ENCODE measurements around the gene LGI4.

Gene LGI4

DNA sequence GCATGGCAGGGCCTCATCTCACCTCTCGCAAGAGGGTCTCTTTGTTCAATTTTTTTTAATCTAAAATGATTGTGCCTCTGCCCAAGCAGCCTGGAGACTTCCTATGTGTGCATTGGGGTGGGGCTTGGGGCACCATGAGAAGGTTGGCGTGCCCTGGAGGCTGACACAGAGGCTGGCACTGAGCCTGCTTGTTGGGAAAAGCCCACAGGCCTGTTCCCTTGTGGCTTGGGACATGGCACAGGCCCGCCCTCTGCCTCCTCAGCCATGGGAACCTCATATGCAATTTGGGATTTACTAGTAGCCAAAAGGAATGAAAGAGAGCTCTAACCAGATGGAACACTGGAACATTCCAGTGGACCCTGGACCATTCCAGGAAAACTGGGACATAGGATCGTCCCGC, 11.3 kb downstream of the LGI4 start:
- no peak for DNase-seq (ENCODE audit: low read depth)

GRCh38 chr19:35122687-35123551, 11.9 kb downstream of the LGI4 start:
- no peak for DNase-seq (ENCODE audit: low read depth)

DNA sequence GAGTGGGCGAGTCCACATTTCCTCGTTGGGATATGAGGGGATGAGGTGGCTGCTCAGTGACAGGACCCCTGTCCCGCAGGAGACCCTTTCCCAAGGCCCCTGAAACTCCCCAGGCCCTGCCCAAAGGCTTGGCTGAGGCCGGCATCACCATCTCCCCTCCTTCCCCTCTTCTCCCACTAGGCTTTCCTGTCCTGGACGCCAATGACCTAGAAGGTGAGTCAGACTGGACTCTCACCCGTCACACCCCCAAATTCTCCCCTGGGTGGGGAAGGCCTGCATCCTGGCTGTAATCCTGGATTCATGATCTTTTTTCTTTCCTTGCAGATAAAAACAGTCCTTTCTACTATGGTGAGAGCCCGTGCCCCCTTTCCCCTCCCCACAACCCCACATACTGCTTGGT, 14.0 kb downstream of the LGI4 start:
- DNase-seq (ENCODE audit: low read depth), result no peak

DNA sequence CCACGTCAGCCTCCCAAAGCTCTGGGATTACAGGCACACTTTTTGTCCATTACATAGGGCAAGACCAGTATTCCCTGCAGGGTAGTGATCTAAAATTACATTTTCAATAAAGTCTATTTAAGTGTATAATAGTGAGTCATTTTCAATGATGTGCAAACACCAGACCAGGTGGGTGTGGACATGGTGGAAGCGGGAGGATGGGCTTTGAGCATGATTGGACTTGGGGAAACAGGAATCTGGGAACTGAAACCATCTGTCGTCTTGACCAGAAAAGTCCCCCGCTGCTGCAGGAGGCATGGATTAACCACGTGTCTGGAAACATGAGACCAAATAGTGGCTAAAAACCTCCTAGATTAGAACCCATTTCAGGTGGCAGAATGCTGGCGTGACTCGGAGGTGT, 14.4 kb downstream of the LGI4 start:
- DNase-seq (ENCODE audit: low read depth), result no peak

DNA sequence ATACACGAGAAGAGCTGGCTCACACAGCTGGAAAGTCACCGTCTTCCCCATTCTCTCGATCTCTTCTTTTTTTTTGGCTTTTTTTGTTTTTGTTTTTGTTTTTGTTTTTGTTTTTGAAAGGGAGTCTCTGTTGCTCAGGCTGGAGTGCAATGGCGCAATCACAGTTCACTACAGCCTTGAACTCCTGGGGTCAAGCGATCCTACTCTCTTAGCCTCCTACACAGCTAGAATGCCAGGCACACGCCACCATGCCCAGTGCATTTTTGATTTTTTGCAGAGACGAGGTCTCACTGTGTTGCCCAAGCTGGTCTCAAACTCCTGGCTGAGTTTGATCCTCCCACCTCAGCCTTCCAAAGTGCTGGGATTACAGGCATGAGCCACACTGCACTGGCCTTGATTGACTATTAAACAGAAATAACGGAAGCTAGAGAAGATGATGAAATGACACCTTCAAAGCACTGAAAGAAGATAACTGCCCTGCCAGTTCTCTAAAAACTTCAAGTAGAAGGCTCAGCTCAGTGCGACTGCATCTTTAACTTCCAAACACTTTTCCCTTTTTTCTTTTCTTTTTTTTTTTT, 15.2 kb downstream of the LGI4 start:
- no peak for DNase-seq (ENCODE audit: low read depth)

DNA sequence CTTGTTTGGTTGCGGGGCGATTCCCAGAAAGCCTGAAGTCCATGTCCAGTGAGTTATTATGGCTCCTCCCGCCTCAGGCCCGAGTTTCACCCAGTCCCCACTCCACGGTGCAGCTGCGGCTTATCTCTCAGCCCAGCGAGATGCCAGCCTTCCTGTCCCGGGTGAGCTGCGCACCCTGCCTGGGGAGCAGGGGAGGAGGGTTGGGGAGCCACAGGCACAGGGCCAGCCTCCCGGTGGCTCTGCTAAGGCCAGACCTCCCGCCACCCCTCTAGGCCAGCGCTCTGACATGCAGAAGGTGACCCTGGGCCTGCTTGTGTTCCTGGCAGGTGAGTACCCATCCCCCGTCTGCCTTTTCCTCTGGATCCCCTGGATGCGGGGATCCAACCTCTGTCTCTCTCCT, 15.8 kb downstream of the LGI4 start:
- DNase-seq (ENCODE audit: low read depth), result no peak

GRCh38 chr19:35118268-35119020, 16.4 kb downstream of the LGI4 start:
- no peak for DNase-seq (ENCODE audit: low read depth)

- no peak for DNase-seq (ENCODE audit: low read depth)
These were observed 17.1 kb downstream of the LGI4 start for GRCh38 chr19:35117799-35118198.

DNA sequence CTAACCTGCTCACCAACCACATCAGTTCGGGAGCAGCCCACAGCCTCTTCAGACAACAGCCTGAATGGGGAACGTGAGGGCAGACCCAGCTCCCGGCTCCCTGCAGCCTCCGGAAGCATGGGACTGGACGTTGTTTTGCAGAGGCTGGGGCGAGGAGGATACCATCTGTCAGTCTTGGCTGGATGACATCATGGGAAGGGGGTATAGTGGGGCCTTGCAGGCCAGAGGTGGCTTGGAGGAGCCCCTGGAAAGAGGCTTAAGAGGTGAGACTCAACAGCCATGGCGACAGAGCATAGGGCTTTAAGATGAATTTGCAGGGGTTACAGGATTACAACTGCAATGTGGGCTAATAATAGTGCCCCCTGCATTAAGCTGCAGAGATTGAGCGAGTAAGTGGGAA, 17.7 kb downstream of the LGI4 start:
- DNase-seq (ENCODE audit: low read depth), result no peak

GRCh38 chr19:35116072-35116801, 18.6 kb downstream of the LGI4 start:
- no peak for DNase-seq (ENCODE audit: low read depth)

GRCh38 chr19:35115177-35115951, 19.5 kb downstream of the LGI4 start, which contains the start of gene FXYD3:
Gene FXYD3 (plus strand): TSS chr19:35115823. CDS start chr19:35119377, 3,554 bp downstream.
- DNase-seq (ENCODE audit: low read depth), result no peak

DNA sequence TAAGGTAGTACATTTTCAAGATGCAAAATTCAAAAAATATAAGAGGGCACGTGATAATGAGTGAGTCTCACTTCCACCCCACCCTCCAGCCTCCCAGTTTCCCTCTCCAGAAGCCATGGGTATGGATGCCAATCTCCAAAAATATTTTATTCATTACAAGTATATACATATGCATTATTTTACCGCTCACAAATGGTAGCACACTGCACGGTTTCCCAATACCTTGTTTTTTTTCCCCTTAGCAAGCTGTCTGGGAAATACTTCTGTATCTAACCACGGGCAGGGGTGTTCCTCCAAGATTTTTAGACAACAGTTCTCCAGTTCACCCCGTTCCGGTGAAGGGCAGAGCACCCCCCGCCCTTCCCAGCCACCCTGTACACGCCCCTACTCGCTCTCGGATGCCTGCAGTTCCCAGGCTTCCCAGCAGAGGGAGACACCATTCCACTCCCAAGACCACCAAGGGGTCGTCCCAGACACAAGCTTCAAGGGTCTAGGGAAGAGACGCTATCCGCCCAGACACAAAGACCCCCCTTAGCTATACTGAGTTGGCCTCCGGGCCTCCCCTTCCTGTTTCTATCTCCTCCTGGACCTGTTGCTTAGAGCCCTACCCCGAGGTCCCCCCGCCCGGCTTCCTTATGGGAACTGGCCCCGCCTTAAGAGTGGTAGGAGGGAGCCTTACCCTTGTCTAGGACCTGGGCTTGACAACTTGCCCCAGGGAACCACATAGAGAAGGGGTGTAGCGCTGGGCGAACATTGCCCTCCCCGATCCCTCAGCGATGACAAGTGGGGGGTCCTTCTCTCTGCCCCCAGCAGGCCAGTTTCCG, 20.3 kb downstream of the LGI4 start:
- peak; percentile 56 for DNase-seq (ENCODE audit: low read depth)

DNA sequence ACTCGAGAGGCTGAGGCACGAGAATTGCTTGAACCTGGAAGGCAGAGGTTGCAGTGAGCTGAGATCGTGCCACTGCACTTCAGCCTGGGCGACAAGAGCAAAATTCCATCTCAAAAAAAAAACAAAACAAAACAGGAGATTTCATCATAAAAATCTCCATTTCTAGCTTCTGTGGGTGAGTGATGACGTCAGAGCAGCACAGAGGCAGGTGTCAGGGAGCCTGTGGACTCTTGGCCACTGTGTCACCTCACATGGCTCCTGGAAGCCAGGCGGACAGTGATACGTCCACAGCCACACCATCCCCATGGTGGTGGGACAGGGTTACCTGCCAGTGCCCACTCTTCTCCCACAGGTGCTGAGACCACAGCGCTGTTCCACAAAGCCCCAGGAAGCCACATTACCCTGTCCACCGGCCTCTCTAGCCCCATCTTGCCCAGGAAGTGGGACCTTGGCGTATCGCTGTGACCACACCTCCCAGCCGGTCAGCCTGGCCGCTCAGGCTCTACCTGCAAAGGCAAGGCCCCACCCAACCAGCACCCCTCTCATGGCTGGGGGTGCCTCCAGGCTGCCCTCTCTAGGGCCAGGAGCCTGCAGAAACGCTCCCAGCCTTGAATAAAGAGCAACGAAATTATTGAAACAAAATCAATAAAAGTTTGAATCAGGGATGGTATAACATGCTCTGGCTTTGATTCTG, 21.7 kb downstream of the LGI4 start:
- no peak for DNase-seq (ENCODE audit: low read depth)

- DNase-seq (ENCODE audit: low read depth), result no peak
These were observed 23.9 kb downstream of the LGI4 start for GRCh38 chr19:35110974-35111373.

GRCh38 chr19:35109395-35110112, 25.3 kb downstream of the LGI4 start:
- DNase-seq (ENCODE audit: low read depth), result no peak

- no peak for DNase-seq (ENCODE audit: low read depth)
These were observed 26.1 kb downstream of the LGI4 start for GRCh38 chr19:35108730-35109129.

GRCh38 chr19:35107545-35107944, 27.3 kb downstream of the LGI4 start:
- DNase-seq (ENCODE audit: low read depth), result no peak

DNA sequence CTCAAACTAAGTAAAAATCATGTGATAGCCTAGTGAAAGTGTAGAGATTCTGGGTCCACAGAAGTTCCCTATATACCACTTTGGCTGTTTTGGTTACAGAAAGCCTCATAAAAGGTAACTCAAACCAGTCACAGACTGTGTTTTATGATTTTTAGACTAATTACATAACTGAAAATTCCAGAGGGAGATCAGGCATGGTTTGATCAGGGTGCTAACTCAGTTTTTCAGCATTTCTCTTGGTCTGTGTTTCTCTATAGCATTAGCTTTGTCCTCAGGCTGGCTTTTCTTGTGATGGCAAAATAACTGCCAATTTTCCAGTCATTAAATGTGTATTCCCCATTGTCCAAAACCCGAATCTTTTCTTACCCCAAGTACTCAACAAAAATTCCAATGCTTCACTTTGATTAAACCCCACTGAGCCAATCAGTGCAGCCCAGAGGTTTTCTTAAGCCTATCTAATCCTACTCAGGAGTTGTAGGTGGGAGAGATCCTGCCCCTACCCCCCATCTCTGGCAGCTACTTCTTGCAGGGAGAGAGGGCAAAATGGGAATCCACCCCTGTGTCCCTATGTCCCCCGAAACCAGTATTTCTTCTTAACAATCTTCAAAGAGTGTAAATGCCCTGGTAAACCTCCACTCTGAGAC, 27.8 kb downstream of the LGI4 start:
- no peak for DNase-seq (ENCODE audit: low read depth)

GRCh38 chr19:35106291-35106583, 28.6 kb downstream of the LGI4 start:
- no peak for DNase-seq (ENCODE audit: low read depth)
